H9 (cell line): ENCODE measurements around the gene GPR89B. TPM values are rescaled to one million over a fixed set of nuclear protein-coding genes. Genes with fewer than 3 reads are reported as not detected.
"Not testable (repeated sequence)": the region's sequence is repeated elsewhere in the genome, so short reads cannot be mapped to it uniquely, and the experiment has no call there.

ENCODE experiments used
- DNase-seq: peaks from one replicate; pipeline ENCODE4 v3.0.0-alpha.2; 2017
- H2AFZ ChIP-seq: one replicate; pipeline ENCODE4 v1.6.1; 2013; ENCODE audit warnings: mild to moderate bottlenecking, low read length, control low read depth, moderate library complexity
- H2AK5ac ChIP-seq: 2 replicates; pipeline ENCODE4 v1.6.1; 2013; ENCODE audit warnings: low read length, control low read depth, mixed read lengths; ENCODE audit not compliant: insufficient read length
- H2BK120ac ChIP-seq: one replicate; pipeline ENCODE4 v1.6.1; 2013; ENCODE audit warnings: low read depth, mild to moderate bottlenecking, low read length, control low read depth, inconsistent platforms; ENCODE audit not compliant: poor library complexity, severe bottlenecking
- H2BK12ac ChIP-seq: 2 replicates; pipeline ENCODE4 v1.6.1; 2013; ENCODE audit warnings: low read length, control low read depth, mixed read lengths, low read depth; ENCODE audit not compliant: insufficient read length
- H2BK15ac ChIP-seq: 2 replicates; pipeline ENCODE4 v1.6.1; 2013; ENCODE audit warnings: low read depth, low read length, control low read depth
- H2BK20ac ChIP-seq: one replicate; pipeline ENCODE4 v1.6.1; 2013; ENCODE audit warnings: low read depth, mild to moderate bottlenecking, low read length, control low read depth, inconsistent platforms; ENCODE audit not compliant: poor library complexity, severe bottlenecking
- H2BK5ac ChIP-seq: 2 replicates; pipeline ENCODE4 v1.6.1; 2013; ENCODE audit warnings: low read length, control low read depth, mixed read lengths; ENCODE audit not compliant: insufficient read length
- H3K14ac ChIP-seq: 2 replicates; pipeline ENCODE4 v1.6.1; 2013; ENCODE audit warnings: low read length, control low read depth; ENCODE audit not compliant: insufficient read depth
- H3K18ac ChIP-seq: 2 replicates; pipeline ENCODE4 v1.6.1; 2013; ENCODE audit warnings: low read depth, mild to moderate bottlenecking, mixed read lengths, low read length, control low read depth; ENCODE audit not compliant: insufficient read length
- H3K23ac ChIP-seq: 2 replicates; pipeline ENCODE4 v1.6.1; 2013; ENCODE audit warnings: low read length, control low read depth, mixed read lengths, low read depth; ENCODE audit not compliant: insufficient read length
- H3K23me2 ChIP-seq: 2 replicates; pipeline ENCODE4 v1.6.1; 2013; ENCODE audit warnings: low read depth, mild to moderate bottlenecking, mixed read lengths, low read length, control low read depth; ENCODE audit not compliant: insufficient read length, poor library complexity, severe bottlenecking
- H3K27ac ChIP-seq: 2 replicates; pipeline ENCODE4 v1.5.1; 2013; ENCODE audit warnings: low read length, control low read depth, mixed read lengths, low read depth; ENCODE audit not compliant: insufficient read length
- H3K27me3 ChIP-seq: 2 replicates; pipeline ENCODE4 v1.6.1; 2013; ENCODE audit warnings: low read length, control low read depth, inconsistent platforms; ENCODE audit not compliant: insufficient read depth
- H3K4ac ChIP-seq: 2 replicates; pipeline ENCODE4 v1.6.1; 2013; ENCODE audit warnings: low read depth, mild to moderate bottlenecking, control low read depth, inconsistent platforms, low read length, moderate library complexity
- H3K4me1 ChIP-seq: 2 replicates; pipeline ENCODE4 v1.6.1; 2013; ENCODE audit warnings: low read length, control low read depth, inconsistent platforms; ENCODE audit not compliant: insufficient read depth
- H3K4me2 ChIP-seq: 2 replicates; pipeline ENCODE4 v1.6.1; 2013; ENCODE audit warnings: low read length, control low read depth, mixed read lengths; ENCODE audit not compliant: insufficient read length, insufficient read depth
- H3K56ac ChIP-seq: 2 replicates; pipeline ENCODE4 v1.6.1; 2013; ENCODE audit warnings: low read depth, mild to moderate bottlenecking, mixed read lengths, low read length, control low read depth; ENCODE audit not compliant: insufficient read length
- H3K79me1 ChIP-seq: 2 replicates; pipeline ENCODE4 v1.6.1; 2013; ENCODE audit warnings: low read depth, mild to moderate bottlenecking, moderate library complexity, low read length, control low read depth, inconsistent platforms; ENCODE audit not compliant: insufficient read depth, poor library complexity, severe bottlenecking
- H3K79me2 ChIP-seq: 2 replicates; pipeline ENCODE4 v1.6.1; 2013; ENCODE audit warnings: low read length, control low read depth, inconsistent platforms; ENCODE audit not compliant: insufficient read depth
- H3K9ac ChIP-seq: 2 replicates; pipeline ENCODE4 v1.6.1; 2013; ENCODE audit warnings: low read length, control low read depth, mixed read lengths; ENCODE audit not compliant: insufficient read length; ENCODE audit errors: extremely low read depth
- H3K9me3 ChIP-seq: one replicate; pipeline ENCODE4 v1.6.1; 2013; ENCODE audit warnings: low read depth, low read length, inconsistent platforms; ENCODE audit not compliant: control insufficient read depth
- H3T11ph ChIP-seq: one replicate; pipeline ENCODE4 v1.6.1; 2013; ENCODE audit warnings: mild to moderate bottlenecking, low read length, control low read depth, inconsistent platforms
- H4K20me1 ChIP-seq: one replicate; pipeline ENCODE4 v1.6.1; 2013; ENCODE audit not compliant: control insufficient read depth, insufficient read length, insufficient read depth
- H4K5ac ChIP-seq: 2 replicates; pipeline ENCODE4 v1.6.1; 2013; ENCODE audit warnings: low read depth, mild to moderate bottlenecking, mixed read lengths, low read length, control low read depth; ENCODE audit not compliant: insufficient read length
- H4K8ac ChIP-seq: replicated peaks from 2 replicates; pipeline ENCODE4 v1.6.1; 2013; ENCODE audit warnings: low read length, control low read depth, mixed read lengths, low read depth; ENCODE audit not compliant: insufficient read length
- H4K91ac ChIP-seq: 2 replicates; pipeline ENCODE4 v1.6.1; 2013; ENCODE audit warnings: low read depth, mild to moderate bottlenecking, moderate library complexity, mixed read lengths, low read length, control low read depth; ENCODE audit not compliant: insufficient read length
- H3K27ac Mint-ChIP-seq, 3 experiments: 2 replicates in 2 of 3; 3 replicates in 1 of 3; pipeline ENCODE4 v1.8.0; 2020 to 2021; ENCODE audit warnings: mixed read lengths in 3 of 3, mild to moderate bottlenecking in 1 of 3, moderate library complexity in 1 of 3
- H3K27me3 Mint-ChIP-seq: 2 replicates; pipeline ENCODE4 v1.8.0; 2021; ENCODE audit warnings: low read depth, mild to moderate bottlenecking, moderate library complexity, mixed read lengths
- H3K36me3 Mint-ChIP-seq, 3 experiments: 2 replicates in 2 of 3; 3 replicates in 1 of 3; pipeline ENCODE4 v1.8.0; 2020 to 2021; ENCODE audit warnings: low read depth in 3 of 3, mixed read lengths in 3 of 3; ENCODE audit not compliant: insufficient read depth in 1 of 3
- H3K4me1 Mint-ChIP-seq, 2 experiments: 2 replicates each; pipeline ENCODE4 v1.8.0; 2020; ENCODE audit warnings: mixed read lengths in 2 of 2
- H3K4me3 Mint-ChIP-seq, 2 experiments: 2 replicates in 1 of 2; 3 replicates in 1 of 2; pipeline ENCODE4 v1.8.0; 2020 to 2021; ENCODE audit warnings: mild to moderate bottlenecking in 2 of 2, mixed read lengths in 2 of 2, moderate library complexity in 1 of 2
- H3K9me3 Mint-ChIP-seq, 2 experiments: 2 replicates in 1 of 2; 3 replicates in 1 of 2; pipeline ENCODE4 v1.8.0; 2020; ENCODE audit warnings: mild to moderate bottlenecking in 2 of 2, mixed read lengths in 2 of 2, moderate library complexity in 1 of 2
- WGBS: extraction: QIAGEN DNeasy Blood & Tissue Kit; methylation state at CpG from one replicate; pipeline ENCODE4 v1.1.7; 2013; ENCODE audit warnings: missing lambda C conversion rate, low lambda C conversion rate, mixed read lengths; ENCODE audit not compliant: insufficient read length; ENCODE audit errors: extremely low coverage; 5-methylcytosine and 5-hydroxymethylcytosine counted together
- total RNA-seq: library from RNA; stranded (reverse); gene quantifications from 2 replicates; pipeline ENCODE4 v1.2.1, GENCODE V29; 2021

The GPR89B gene
- total RNA-seq, 1 experiment from 2014 or later: 15.1 TPM

DNA sequence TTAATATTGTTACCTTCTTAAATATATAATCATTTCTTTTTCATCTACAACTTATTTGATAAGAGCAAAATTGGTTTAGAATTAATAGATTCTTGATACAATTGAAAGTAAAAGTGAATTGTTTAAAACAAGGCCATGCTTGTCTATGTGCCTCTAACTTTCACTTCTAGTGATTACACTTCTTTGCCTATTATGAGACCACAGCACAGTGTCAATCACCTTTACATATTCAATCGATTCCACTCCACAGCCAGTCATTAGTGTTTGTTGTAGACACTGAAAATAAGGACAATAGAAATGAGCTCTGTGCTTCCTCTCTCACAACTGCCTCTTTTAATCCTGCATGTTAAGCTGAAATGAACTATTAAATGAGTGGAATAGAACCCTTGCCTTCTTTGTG, 36.4 kb downstream of the GPR89B start:
- not testable (repeated sequence) for H3K9me3 ChIP-seq

DNA sequence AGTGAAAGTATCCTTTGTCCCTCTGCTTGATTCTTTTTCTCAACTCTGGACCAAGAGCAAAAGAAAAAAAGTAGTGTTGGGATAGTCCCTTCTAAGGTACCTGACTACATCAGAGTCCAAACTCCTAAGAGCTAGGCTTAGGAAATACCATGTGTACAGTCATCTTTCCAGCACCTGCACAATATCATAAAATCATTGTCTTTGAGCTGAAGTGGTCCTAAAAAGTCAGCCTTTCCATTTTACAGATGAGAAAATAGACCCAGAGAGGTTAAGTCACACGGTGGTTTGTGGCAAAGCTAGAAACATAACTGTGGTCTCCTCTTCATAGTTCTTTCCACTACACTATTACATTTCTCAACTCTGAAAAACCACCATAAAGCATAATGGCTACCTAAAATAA, 38.4 kb downstream of the GPR89B start:
- not testable (repeated sequence) for H3K4ac ChIP-seq, H3K79me1 ChIP-seq, H3K27me3 Mint-ChIP-seq, H3K36me3 Mint-ChIP-seq, H2BK120ac ChIP-seq, H4K5ac ChIP-seq, H3K4me1 Mint-ChIP-seq, H3K27ac ChIP-seq, H3K14ac ChIP-seq, H3K23me2 ChIP-seq, H4K91ac ChIP-seq, H3T11ph ChIP-seq, DNase-seq, H2AK5ac ChIP-seq, H2AFZ ChIP-seq, H3K4me3 Mint-ChIP-seq, H2BK5ac ChIP-seq, H3K4me2 ChIP-seq, H3K9me3 ChIP-seq, H3K4me1 ChIP-seq, H3K79me2 ChIP-seq, H4K20me1 ChIP-seq, H3K9me3 Mint-ChIP-seq, H3K18ac ChIP-seq, H3K9ac ChIP-seq, H3K27me3 ChIP-seq, H4K8ac ChIP-seq, H2BK15ac ChIP-seq, H3K56ac ChIP-seq, H3K23ac ChIP-seq, H3K27ac Mint-ChIP-seq, H2BK20ac ChIP-seq, H2BK12ac ChIP-seq
- no CpG with 5 or more reads among the region's 1 CpG for WGBS

More for the DNA sequence above, 36.4 kb downstream of the GPR89B start:
- not testable (repeated sequence) for H3K27ac ChIP-seq, H3K79me1 ChIP-seq, H3K27me3 ChIP-seq, H4K8ac ChIP-seq, H2BK5ac ChIP-seq, H2BK12ac ChIP-seq, H4K20me1 ChIP-seq, H4K5ac ChIP-seq, H3T11ph ChIP-seq, H2AK5ac ChIP-seq, H3K18ac ChIP-seq, DNase-seq, H3K27me3 Mint-ChIP-seq, H3K23ac ChIP-seq, H2BK120ac ChIP-seq, H2BK20ac ChIP-seq, H3K4me1 ChIP-seq, H3K23me2 ChIP-seq, H3K9me3 Mint-ChIP-seq, H3K9ac ChIP-seq, H3K14ac ChIP-seq, H3K56ac ChIP-seq, H3K4me1 Mint-ChIP-seq, H3K36me3 Mint-ChIP-seq, H2AFZ ChIP-seq, H3K4me2 ChIP-seq, H4K91ac ChIP-seq, H3K27ac Mint-ChIP-seq, H2BK15ac ChIP-seq, H3K4ac ChIP-seq, H3K4me3 Mint-ChIP-seq, H3K79me2 ChIP-seq
- WGBS: no CpG with 5 or more reads among the region's 1 CpG
